MM.1S (cell line): Measurements from ENCODE around the gene ING5.

Source experiments
- CTCF ChIP-seq: fragments of 300-600 bp; sonication (generic); IDR thresholded peaks from 2 replicates; pipeline ENCODE4 v1.5.1; 2016; ENCODE audit warnings: antibody characterized with exemption, low read length, mixed read lengths
- EZH2 ChIP-seq: fragments of 300-600 bp; sonication (generic); optimal IDR thresholded peaks from 2 replicates; pipeline ENCODE3; 2017; ENCODE audit warnings: low read depth, mild to moderate bottlenecking, antibody characterized with exemption, low read length, mixed read lengths
- EZH2phosphoT487 ChIP-seq: fragments of 300-600 bp; sonication (generic); IDR thresholded peaks from 2 replicates; pipeline ENCODE4 v1.6.1; 2018; ENCODE audit warnings: antibody characterized with exemption, low read length

GRCh38 chr2:241692448-241692847 is 9.4 kb upstream of the ING5 start:
- TF ChIP-seq CTCF: no peak
- TF ChIP-seq EZH2: no peak
- TF ChIP-seq EZH2phosphoT487: no peak
